H1 (cell line): ENCODE results near the gene BRIP1. TPM values are rescaled to one million over a fixed set of nuclear protein-coding genes. Genes with fewer than 3 reads are reported as not detected.

Experiments
- CTCF ChIA-PET: fragments of 300-600 bp; sonication (Branson Sonifier 250); formaldehyde crosslinking; loops from one replicate; lab custom pipeline; 2021; ENCODE audit not compliant: partially characterized antibody; lab: Charles Lee
- POLR2A ChIA-PET: fragments of 300-600 bp; sonication (Branson Sonifier 250); formaldehyde crosslinking; loops from one replicate; lab custom pipeline; 2021; ENCODE audit warnings: inconsistent platforms; ENCODE audit not compliant: partially characterized antibody; lab: Charles Lee
- DNase-seq, 2 experiments: peaks; one replicate each; pipeline versions ENCODE4 v3.0.0 to v3.0.0-alpha.2; 2010 to 2022; ENCODE audit warnings: low spot score in 2 of 2, low read depth in 1 of 2, mixed read lengths in 1 of 2
- FAIRE-seq: peaks from 2 replicates; lab custom pipeline; 2011; peaks lifted over from hg19 to GRCh38; lab: Jason Lieb, UNC
- H2AFZ ChIP-seq: 2 replicates; pipeline ENCODE4 v1.8.1; 2012; ENCODE audit warnings: low read length, inconsistent platforms
- H2AK5ac ChIP-seq: 2 replicates; pipeline ENCODE4 v1.6.1; 2013; ENCODE audit warnings: low read depth, low read length
- H2BK120ac ChIP-seq: replicated peaks from 2 replicates; pipeline ENCODE3; 2013; ENCODE audit warnings: low read depth, low read length, inconsistent platforms
- H2BK12ac ChIP-seq: 2 replicates; pipeline ENCODE4 v1.6.1; 2013; ENCODE audit warnings: low read depth, low read length
- H2BK15ac ChIP-seq: 2 replicates; pipeline ENCODE4 v1.6.1; 2013; ENCODE audit warnings: low read length
- H2BK20ac ChIP-seq: 2 replicates; pipeline ENCODE4 v1.6.1; 2013; ENCODE audit warnings: low read length
- H2BK5ac ChIP-seq: 2 replicates; pipeline ENCODE4 v1.6.1; 2013; ENCODE audit warnings: low read depth, low read length
- H3K14ac ChIP-seq: 2 replicates; pipeline ENCODE4 v1.6.1; 2013; ENCODE audit warnings: inconsistent platforms; ENCODE audit not compliant: insufficient read length
- H3K18ac ChIP-seq: 2 replicates; pipeline ENCODE4 v1.6.1; 2013; ENCODE audit warnings: low read length; ENCODE audit errors: extremely low read depth
- H3K23ac ChIP-seq: 2 replicates; pipeline ENCODE4 v1.6.1; 2013; ENCODE audit warnings: inconsistent platforms; ENCODE audit not compliant: insufficient read length
- H3K23me2 ChIP-seq: 2 replicates; pipeline ENCODE4 v1.6.1; 2013; ENCODE audit warnings: low read depth, low read length
- H3K27ac ChIP-seq: 2 replicates; pipeline ENCODE4 v1.6.1; 2011; ENCODE audit warnings: low read depth, low read length, inconsistent platforms
- H3K27me3 ChIP-seq, 4 experiments: replicated peaks in 1 of 4; 1 replicate in 1 of 4; 2 replicates in 3 of 4; pipeline versions ENCODE4 v1.6.1 to v1.8.1; 2011 to 2013; ENCODE audit warnings: low read length in 3 of 4, mild to moderate bottlenecking in 3 of 4, inconsistent platforms in 2 of 4, mixed read lengths in 2 of 4, moderate library complexity in 1 of 4; ENCODE audit not compliant: control insufficient read depth in 3 of 4, insufficient read depth in 3 of 4; ENCODE audit errors: extremely low read depth in 1 of 4
- H3K36me3 ChIP-seq, 4 experiments: 2 replicates each; pipeline versions ENCODE4 v1.6.1 to v1.8.1; 2011 to 2013; ENCODE audit warnings: mild to moderate bottlenecking in 4 of 4, low read length in 3 of 4, moderate library complexity in 2 of 4, control low read depth in 1 of 4, inconsistent platforms in 1 of 4; ENCODE audit not compliant: insufficient read depth in 4 of 4, control insufficient read depth in 2 of 4
- H3K4ac ChIP-seq: replicated peaks from 2 replicates; pipeline ENCODE3; 2013; ENCODE audit warnings: low read length, low read depth, mixed read lengths, inconsistent platforms; ENCODE audit not compliant: insufficient read length
- H3K4me1 ChIP-seq, 4 experiments: replicated peaks in 1 of 4; 1 replicate in 1 of 4; 2 replicates in 3 of 4; pipeline versions ENCODE4 v1.6.1 to v1.8.1; 2011 to 2013; ENCODE audit warnings: low read length in 3 of 4, inconsistent platforms in 2 of 4, mixed read lengths in 1 of 4; ENCODE audit not compliant: insufficient read depth in 4 of 4, control insufficient read depth in 3 of 4
- H3K4me2 ChIP-seq, 2 experiments: 2 replicates each; pipeline versions ENCODE4 v1.6.1 to v1.8.1; 2011 to 2013; ENCODE audit warnings: low read depth in 2 of 2, low read length in 2 of 2, control low read depth in 1 of 2, inconsistent platforms in 1 of 2, mild to moderate bottlenecking in 1 of 2; ENCODE audit not compliant: insufficient read depth in 1 of 2
- H3K4me3 ChIP-seq, 4 experiments: fragments of 200-600, 300-600 bp in 1 of 4; sonication (generic), shearing (Covaris generic), sonication (Bioruptor Twin) in 1 of 4; 2 replicates each; pipeline versions ENCODE4 v1.5.1 to v1.8.1; 2011 to 2016; ENCODE audit warnings: low read length in 4 of 4, low read depth in 3 of 4, control low read depth in 2 of 4, inconsistent platforms in 2 of 4, mild to moderate bottlenecking in 2 of 4, mixed read lengths in 1 of 4, moderate library complexity in 1 of 4; ENCODE audit not compliant: insufficient read depth in 2 of 4; ENCODE audit errors: extremely low read depth in 1 of 4
- H3K56ac ChIP-seq: replicated peaks from 2 replicates; pipeline ENCODE3; 2013; ENCODE audit warnings: low read depth, mild to moderate bottlenecking, mixed read lengths, low read length, inconsistent platforms; ENCODE audit not compliant: insufficient read length
- H3K79me1 ChIP-seq: 2 replicates; pipeline ENCODE4 v1.6.1; 2013; ENCODE audit warnings: low read depth, low read length, control low read depth
- H3K79me2 ChIP-seq, 2 experiments: 2 replicates each; pipeline versions ENCODE4 v1.6.1 to v1.8.1; 2012 to 2013; ENCODE audit warnings: low read length in 2 of 2, mild to moderate bottlenecking in 2 of 2, inconsistent platforms in 1 of 2; ENCODE audit not compliant: insufficient read depth in 2 of 2, control insufficient read depth in 1 of 2
- H3K9ac ChIP-seq, 4 experiments: replicated peaks in 1 of 4; 1 replicate in 1 of 4; 2 replicates in 3 of 4; pipeline versions ENCODE4 v1.6.1 to v1.8.1; 2011 to 2013; ENCODE audit warnings: low read depth in 3 of 4, low read length in 3 of 4, control low read depth in 2 of 4, mild to moderate bottlenecking in 2 of 4, moderate library complexity in 2 of 4, inconsistent platforms in 1 of 4; ENCODE audit errors: extremely low read depth in 1 of 4
- H3K9me3 ChIP-seq, 2 experiments: 2 replicates each; pipeline versions ENCODE4 v1.6.1 to v1.8.1; 2012 to 2013; ENCODE audit warnings: mild to moderate bottlenecking in 2 of 2, moderate library complexity in 2 of 2, control low read depth in 1 of 2, inconsistent platforms in 1 of 2, low read depth in 1 of 2, low read length in 1 of 2, mixed read lengths in 1 of 2; ENCODE audit not compliant: insufficient read depth in 2 of 2
- H4K20me1 ChIP-seq, 2 experiments: replicated peaks in 1 of 2; 2 replicates each; pipeline versions ENCODE3 to v1.8.1; 2011 to 2013; ENCODE audit warnings: inconsistent platforms in 2 of 2, low read length in 2 of 2, mild to moderate bottlenecking in 1 of 2; ENCODE audit not compliant: insufficient read depth in 2 of 2, control insufficient read depth in 1 of 2
- H4K5ac ChIP-seq: 2 replicates; pipeline ENCODE4 v1.6.1; 2013; ENCODE audit warnings: low read length, low read depth, mixed read lengths, inconsistent platforms; ENCODE audit not compliant: insufficient read length
- H4K8ac ChIP-seq: 2 replicates; pipeline ENCODE4 v1.8.0; 2013; ENCODE audit warnings: mild to moderate bottlenecking, moderate library complexity, low read length, inconsistent platforms; ENCODE audit not compliant: insufficient read depth; ENCODE audit errors: extremely low read depth
- H4K91ac ChIP-seq: replicated peaks from 2 replicates; pipeline ENCODE3; 2013; ENCODE audit warnings: low read length, mixed read lengths, inconsistent platforms; ENCODE audit not compliant: insufficient read length
- FOSL1 ChIP-seq: IDR thresholded peaks from 2 replicates; pipeline ENCODE4 v1.6.1; 2011; ENCODE audit warnings: mild to moderate bottlenecking, low read depth, low read length, moderate library complexity; ENCODE audit not compliant: insufficient read depth
- NANOG ChIP-seq: IDR thresholded peaks from 2 replicates; pipeline ENCODE4 v1.6.1; 2011; ENCODE audit warnings: low read length, low read depth, mild to moderate bottlenecking, inconsistent platforms; ENCODE audit not compliant: insufficient read depth, poor library complexity, severe bottlenecking
- POLR2A ChIP-seq, 2 experiments: IDR thresholded peaks; 1 replicate in 1 of 2; 2 replicates in 1 of 2; pipeline ENCODE4 v1.6.1; 2011; ENCODE audit warnings: low read depth in 2 of 2, low read length in 2 of 2, mild to moderate bottlenecking in 2 of 2; ENCODE audit errors: control extremely low read depth in 1 of 2
- RBBP5 ChIP-seq: IDR thresholded peaks from 2 replicates; pipeline ENCODE4 v1.7.1; 2012; ENCODE audit warnings: low read depth, mild to moderate bottlenecking, inconsistent platforms, low read length, moderate library complexity, borderline replicate concordance
- SP2 ChIP-seq: IDR thresholded peaks from 2 replicates; pipeline ENCODE4 v1.6.1; 2012; ENCODE audit warnings: mild to moderate bottlenecking, low read length, inconsistent platforms
- SP4 ChIP-seq: IDR thresholded peaks from 2 replicates; pipeline ENCODE4 v1.6.1; 2012; ENCODE audit warnings: low read length, inconsistent platforms
- SRF ChIP-seq: IDR thresholded peaks from 2 replicates; pipeline ENCODE4 v1.6.1; 2011; ENCODE audit warnings: mild to moderate bottlenecking, low read depth, low read length, moderate library complexity
- YY1 ChIP-seq: IDR thresholded peaks from 2 replicates; pipeline ENCODE4 v1.6.1; 2011; ENCODE audit warnings: low read depth, mild to moderate bottlenecking, low read length
- WGBS, 2 experiments: shearing (Covaris generic) in 1 of 2; methylation state at CpG; one replicate each; pipeline versions ENCODE4 v1.1.6 to v1.1.7; 2013 to 2015; ENCODE audit warnings: low lambda C conversion rate in 2 of 2, mixed read lengths in 2 of 2, inconsistent platforms in 1 of 2, low coverage in 1 of 2, missing lambda C conversion rate in 1 of 2; ENCODE audit not compliant: insufficient replicate concordance in 2 of 2, insufficient coverage in 1 of 2, insufficient read length in 1 of 2; ENCODE audit errors: extremely low coverage in 1 of 2, missing lambda C conversion rate in 1 of 2; 5-methylcytosine and 5-hydroxymethylcytosine counted together
- polyA plus RNA-seq, 7 experiments: library from polyadenylated mRNA; depleted of rRNA in 3 of 7; stranded (reverse) in 5 of 7; unstranded in 2 of 7; fragments of >200 nt in 5 of 7; fragments of 200-250 nt in 2 of 7; gene quantifications; 1 replicate in 5 of 7; 2 replicates in 1 of 7; 4 replicates in 1 of 7; pipeline versions ENCODE4 v1.2.1 to v1.2.3, GENCODE V29; 2011 to 2013; ENCODE audit warnings: missing spikeins in 2 of 7, mixed read lengths in 2 of 7
- total RNA-seq: library from RNA; stranded (reverse); fragmentation: NEBNext Ultra II Directional; extraction: Animal tissue kit (Norgen Biotek cat#: 25700); gene quantifications from 2 replicates; pipeline ENCODE4 v1.2.1, GENCODE V29; 2021
- TF ChIP-seq, protein P1 (sequence below): IDR thresholded peaks from 2 replicates; pipeline ENCODE4 v1.6.1; 2011; ENCODE audit warnings: low read depth, mild to moderate bottlenecking, low read length; ENCODE audit not compliant: insufficient read depth

Gene BRIP1
- total and polyA plus RNA-seq, 2 of the 8 experiments (the other 6 are each of a cell fraction or from before 2014, with no cell fraction given), result 5.8 to 19.2 TPM

DNA sequence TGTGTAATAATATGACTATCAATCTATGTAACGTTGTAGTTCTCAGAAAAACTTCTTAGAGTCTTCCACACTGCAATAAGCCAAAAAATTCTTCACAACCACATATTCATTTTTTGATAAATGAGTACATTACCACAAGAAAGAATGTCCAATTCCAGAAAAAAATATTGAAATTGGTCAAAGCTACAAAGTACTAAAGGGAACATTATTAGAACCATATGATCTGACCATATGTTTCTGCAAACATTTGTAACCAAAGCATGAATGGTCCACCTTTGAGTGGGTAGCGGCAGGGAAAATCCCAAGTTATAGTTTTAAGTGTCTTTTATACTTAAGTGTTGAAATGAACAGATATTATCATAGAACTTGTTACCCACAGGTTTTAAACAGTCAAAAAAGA lies 200.6 kb downstream of the BRIP1 start:
- no peak overlapping the region for H4K5ac ChIP-seq
- no peak overlapping the region for H2AK5ac ChIP-seq
- H2BK5ac ChIP-seq, result no peak overlapping the region
- ChIA-PET POLR2A (no interaction called here), CTCF (no interaction called here)
- no peak overlapping the region for H3K14ac ChIP-seq
- TF ChIP-seq FOSL1, result no peak
- no peak for TF ChIP-seq YY1
- no peak for TF ChIP-seq SP2
- TF ChIP-seq POLR2A (IDR thresholded peaks at IDR 0.05; ENCODE audit: control extremely low read depth in 1 of 2, low read depth in 2 of 2, low read length in 2 of 2), result no peak
- TF ChIP-seq, protein P1, sequence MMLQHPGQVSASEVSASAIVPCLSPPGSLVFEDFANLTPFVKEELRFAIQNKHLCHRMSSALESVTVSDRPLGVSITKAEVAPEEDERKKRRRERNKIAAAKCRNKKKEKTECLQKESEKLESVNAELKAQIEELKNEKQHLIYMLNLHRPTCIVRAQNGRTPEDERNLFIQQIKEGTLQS, result no peak
- no peak for TF ChIP-seq SRF
- TF ChIP-seq SP4, result no peak
- TF ChIP-seq NANOG, result no peak
- no peak for TF ChIP-seq RBBP5
- H2BK12ac ChIP-seq, result no peak overlapping the region
- no peaks in the 10 kb centered on the region for H3K36me3 ChIP-seq
- no peaks in the 10 kb centered on the region for H3K4me1 ChIP-seq
- H3K4ac ChIP-seq, result no peak overlapping the region
- H3K9ac ChIP-seq, result no peak overlapping the region
- 87% methylated on average over 2 of the region's 2 CpGs; no CpG with 5 or more reads in 1 of the 2 experiments for WGBS, 2 experiments
- FAIRE-seq (no peak), DNase-seq (no peak)
- no peak overlapping the region for H3K56ac ChIP-seq
- H2BK120ac ChIP-seq, result no peak overlapping the region
- H3K9me3 ChIP-seq, result no peaks in the 10 kb centered on the region
- no peaks in the 10 kb centered on the region for H3K23me2 ChIP-seq
- H4K91ac ChIP-seq, result no peak overlapping the region
- H3K27me3 ChIP-seq, result no peaks in the 10 kb centered on the region
- H4K20me1 ChIP-seq, result no peaks in the 10 kb centered on the region
- H3K23ac ChIP-seq, result no peak overlapping the region
- no peak overlapping the region for H2BK15ac ChIP-seq
- H3K18ac ChIP-seq, result no peak overlapping the region
- H3K27ac ChIP-seq, result no peak overlapping the region
- H3K4me2 ChIP-seq, result no peak overlapping the region
- no peaks in the 10 kb centered on the region for H3K79me1 ChIP-seq
- H2BK20ac ChIP-seq, result no peak overlapping the region
- no peak overlapping the region for H3K4me3 ChIP-seq
- H3K79me2 ChIP-seq, result no peaks in the 10 kb centered on the region
- no peak overlapping the region for H2AFZ ChIP-seq
- H4K8ac ChIP-seq, result no peak overlapping the region
